B cell (primary cell): ENCODE data around the gene CLIC6. TPM values are rescaled to one million over a fixed set of nuclear protein-coding genes. Genes with fewer than 3 reads are reported as not detected.

Experiments
- ATAC-seq: fragments of 200-7000 bp; cut with Tn5 transposase; one replicate; pipeline ENCODE4 v1.10.0; 2021; ENCODE audit warnings: low read depth, mild to moderate bottlenecking, moderate number of reproducible peaks, moderate library complexity
- CTCF ChIA-PET: fragments of 350-600 bp; sonication (Branson Sonifier 250); formaldehyde crosslinking; loops from one replicate; lab custom pipeline; 2021; ENCODE audit warnings: antibody characterized with exemption, inconsistent platforms; lab: Charles Lee
- POLR2A ChIA-PET: fragments of 350-600 bp; sonication (Branson Sonifier 250); formaldehyde crosslinking; loops from one replicate; lab custom pipeline; 2021; ENCODE audit warnings: antibody characterized with exemption; lab: Charles Lee
- DNase-seq: peaks from one replicate; pipeline ENCODE4 v3.0.0; 2013
- H2AFZ ChIP-seq: 2 replicates; pipeline ENCODE4 v1.6.1; 2012; ENCODE audit warnings: mild to moderate bottlenecking, low read depth, low read length; ENCODE audit not compliant: insufficient read depth, poor library complexity, severe bottlenecking
- H3K27ac ChIP-seq, 2 donors: 1 replicate in 1 of 2; 2 replicates in 1 of 2; pipeline ENCODE4 v1.5.1; 2012 to 2013; ENCODE audit warnings: low read length in 2 of 2, mild to moderate bottlenecking in 2 of 2, moderate library complexity in 1 of 2
- H3K27me3 ChIP-seq, 4 experiments: fragments of 200-600 bp in 1 of 4; sonication (generic) in 1 of 4; replicated peaks in 1 of 4; 1 replicate in 2 of 4; 2 replicates in 2 of 4; pipeline versions ENCODE4 v1.6.1 to v1.7.0; 2013 to 2016; ENCODE audit warnings: low read length in 3 of 4, mild to moderate bottlenecking in 2 of 4, mixed read lengths in 1 of 4, moderate library complexity in 1 of 4; ENCODE audit not compliant: insufficient read depth in 4 of 4, control insufficient read depth in 3 of 4; ENCODE audit errors: control extremely low read depth in 1 of 4
- H3K36me3 ChIP-seq, 2 experiments: replicated peaks in 1 of 2; 1 replicate in 1 of 2; 2 replicates in 1 of 2; pipeline versions ENCODE4 v1.6.1 to v1.7.1; 2013; ENCODE audit warnings: low read length in 1 of 2; ENCODE audit not compliant: insufficient read depth in 2 of 2, control insufficient read depth in 1 of 2; ENCODE audit errors: control extremely low read depth in 1 of 2, extremely low read depth in 1 of 2
- H3K4me1 ChIP-seq, 2 donors: fragments of 200-600 bp in 1 of 2; sonication (generic) in 1 of 2; 1 replicate in 1 of 2; 2 replicates in 1 of 2; pipeline versions ENCODE4 v1.5.1 to v1.6.1; 2013 to 2017; ENCODE audit warnings: low read length in 2 of 2; ENCODE audit not compliant: control insufficient read depth in 2 of 2, insufficient read depth in 2 of 2
- H3K4me2 ChIP-seq: replicated peaks from 2 replicates; pipeline ENCODE3; 2012; ENCODE audit warnings: mild to moderate bottlenecking, low read depth, low read length; ENCODE audit not compliant: poor library complexity, severe bottlenecking
- H3K4me3 ChIP-seq, 5 experiments: fragments of 200-600 bp in 1 of 5; sonication (generic) in 1 of 5; 1 replicate in 3 of 5; 2 replicates in 2 of 5; pipeline versions ENCODE4 v1.5.1 to v1.7.0; 2011 to 2016; ENCODE audit warnings: low read length in 4 of 5, mild to moderate bottlenecking in 4 of 5, low read depth in 2 of 5, control low read depth in 1 of 5, moderate library complexity in 1 of 5; ENCODE audit not compliant: insufficient read depth in 1 of 5; ENCODE audit errors: control extremely low read depth in 1 of 5, extremely low read depth in 1 of 5
- H3K79me2 ChIP-seq: fragments of 200-600 bp; sonication (generic); one replicate; pipeline ENCODE4 v1.6.0; 2016; ENCODE audit warnings: low read length; ENCODE audit not compliant: control insufficient read depth, insufficient read depth
- H3K9ac ChIP-seq: fragments of 200-600 bp; sonication (generic); 2 replicates; pipeline ENCODE4 v1.6.1; 2017; ENCODE audit warnings: mild to moderate bottlenecking, low read length, moderate library complexity
- H3K9me3 ChIP-seq, 3 donors: one replicate each; pipeline versions ENCODE4 v1.6.1 to v1.7.1; 2013; ENCODE audit warnings: low read length in 2 of 3; ENCODE audit not compliant: control insufficient read depth in 2 of 3, insufficient read depth in 1 of 3; ENCODE audit errors: control extremely low read depth in 1 of 3
- H4K20me1 ChIP-seq: 2 replicates; pipeline ENCODE4 v1.6.0; 2012; ENCODE audit warnings: mild to moderate bottlenecking, low read length; ENCODE audit not compliant: insufficient read depth, control insufficient read depth, poor library complexity, severe bottlenecking
- H3K27ac Mint-ChIP-seq: one replicate; pipeline ENCODE4 v1.8.0; 2021; ENCODE audit warnings: mixed read lengths
- H3K27me3 Mint-ChIP-seq: one replicate; pipeline ENCODE4 v1.8.0; 2021; ENCODE audit warnings: mixed read lengths
- H3K4me1 Mint-ChIP-seq: one replicate; pipeline ENCODE4 v1.8.0; 2021; ENCODE audit warnings: mixed read lengths
- H3K4me3 Mint-ChIP-seq: one replicate; pipeline ENCODE4 v1.8.0; 2021; ENCODE audit warnings: mixed read lengths
- H3K9me3 Mint-ChIP-seq: one replicate; pipeline ENCODE4 v1.8.0; 2022; ENCODE audit warnings: mixed read lengths; ENCODE audit not compliant: insufficient read depth
- EZH2 ChIP-seq: IDR thresholded peaks from 2 replicates; pipeline ENCODE4 v1.6.1; 2012; ENCODE audit warnings: borderline replicate concordance, low read depth, mild to moderate bottlenecking, moderate library complexity, low read length; ENCODE audit not compliant: insufficient read depth, poor library complexity, severe bottlenecking
- WGBS: methylation state at CpG from one replicate; pipeline ENCODE4 v1.1.5; 2013; ENCODE audit warnings: missing lambda C conversion rate; ENCODE audit not compliant: insufficient coverage; 5-methylcytosine and 5-hydroxymethylcytosine counted together
- intact Hi-C: fragments of 100-400 bp; cut with micrococcal nuclease; formaldehyde crosslinking; loops from one replicate; pipeline ENCODE4 v1.10.0; 2022
- polyA plus RNA-seq: library from polyadenylated mRNA; depleted of rRNA; stranded (reverse); fragments of >200 nt; gene quantifications from 2 replicates; pipeline ENCODE4 v1.2.3, GENCODE V29; 2012
- total RNA-seq, 2 donors: library from RNA; stranded (reverse); fragments of 120-200 nt in 1 of 2; gene quantifications; 1 replicate in 1 of 2; 2 replicates in 1 of 2; pipeline versions ENCODE4 v1.2.3 to v1.2.4, GENCODE V29; 2013 to 2022
- TF ChIP-seq, protein P1 (sequence below): fragments of 200-600 bp; IDR thresholded peaks from one replicate; pipeline ENCODE4 v1.8.0; 2022; ENCODE audit warnings: antibody characterized with exemption, mild to moderate bottlenecking

Gene CLIC6
- total and polyA plus RNA-seq, 2 donors (not counting 1 experiment from before 2014, with no cell fraction given) = 0.01 to 0.07 TPM

DNA sequence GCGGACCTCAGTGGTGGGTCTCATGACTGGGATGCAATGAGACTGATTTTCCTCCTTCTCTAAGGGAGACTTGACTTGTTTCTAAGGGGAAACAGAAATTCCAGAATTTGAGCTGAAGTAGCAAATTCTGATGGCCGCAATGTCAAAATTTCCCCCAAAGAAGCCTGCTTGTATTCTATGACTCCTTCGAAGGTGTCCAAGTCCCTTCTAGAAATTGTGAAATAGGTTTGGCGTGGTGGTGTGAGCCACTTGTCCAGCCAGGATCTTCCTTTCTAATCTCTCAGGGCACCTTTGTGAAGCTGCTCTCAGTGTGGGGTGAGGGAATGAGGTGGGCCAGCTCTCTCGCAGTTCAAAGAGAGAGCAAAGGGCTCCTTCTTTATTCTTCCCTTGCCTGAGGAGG lies 19.9 kb downstream of the CLIC6 start:
- CTCF ChIA-PET = interaction anchor here (1.9 to 10.3 kb wide), 2 partner anchors 9 to 1151 kb away, joined by 6 to 169 read pairs; no protein-coding TSS in a partner anchor

DNA sequence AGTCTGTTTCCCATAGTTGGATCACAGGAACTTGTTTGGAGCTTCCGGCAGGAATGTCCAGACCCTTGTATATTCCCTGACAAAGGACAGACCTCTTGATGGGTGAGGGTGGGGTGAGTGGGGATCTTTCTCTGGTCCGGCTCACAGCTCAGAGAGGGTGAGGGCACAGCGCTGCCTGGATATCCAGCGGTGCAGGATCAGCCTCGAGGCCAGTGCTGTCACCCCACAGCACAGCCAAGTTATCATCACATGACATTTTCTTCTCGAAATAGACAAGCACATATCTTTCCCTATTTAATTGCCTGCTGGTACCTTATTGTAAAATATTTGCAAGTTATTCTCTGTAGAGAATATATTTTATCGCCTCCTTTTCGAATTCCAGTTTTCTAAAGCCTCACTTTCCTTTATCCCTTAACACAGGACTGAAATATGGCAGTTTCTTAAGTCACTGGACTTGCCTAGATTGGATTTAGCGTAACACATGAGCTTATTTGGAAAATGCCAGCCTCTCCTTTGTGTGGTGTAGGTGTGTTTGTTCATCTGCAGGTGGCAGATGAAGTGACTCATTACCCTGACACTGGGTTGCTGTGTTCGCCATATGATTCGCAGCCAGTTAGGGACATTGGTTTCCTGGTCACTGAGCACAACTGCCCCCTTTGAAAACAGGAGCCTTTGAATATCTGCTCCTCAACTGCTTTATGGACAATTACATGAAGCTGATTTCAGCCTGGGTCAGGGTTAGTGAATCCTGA lies 21.4 kb downstream of the CLIC6 start:
- Histone ChIP-seq H3K4me2 (no peak overlapping the region), H3K36me3 (no peaks in the 10 kb centered on the region), H4K20me1 (no peaks in the 10 kb centered on the region), H3K79me2 (no peaks in the 10 kb centered on the region), H3K9ac (no peak overlapping the region), H3K27me3 (peaks cover 0 to 9% (median 1%) of the 10 kb centered on the region in 4 experiments), H3K27ac (no peak overlapping the region), H2AFZ (no peak overlapping the region), H3K4me3 (no peak overlapping the region), H3K4me1 (no peaks in the 10 kb centered on the region), H3K9me3 (peaks cover 0 to 3% (median 0%) of the 10 kb centered on the region in 3 donors)
- WGBS = 86% methylated on average over 6 of the region's 11 CpGs
- H3K4me1 Mint-ChIP-seq = no peaks in the 10 kb centered on the region
- H3K9me3 Mint-ChIP-seq = no peaks in the 10 kb centered on the region
- CTCF ChIA-PET = interaction anchor here (0.6 to 10.3 kb wide), 5 partner anchors 17 to 1339 kb away, joined by 3 to 169 read pairs (median 4); no protein-coding TSS in a partner anchor
- TF ChIP-seq EZH2 = no peak
- TF ChIP-seq, protein P1, sequence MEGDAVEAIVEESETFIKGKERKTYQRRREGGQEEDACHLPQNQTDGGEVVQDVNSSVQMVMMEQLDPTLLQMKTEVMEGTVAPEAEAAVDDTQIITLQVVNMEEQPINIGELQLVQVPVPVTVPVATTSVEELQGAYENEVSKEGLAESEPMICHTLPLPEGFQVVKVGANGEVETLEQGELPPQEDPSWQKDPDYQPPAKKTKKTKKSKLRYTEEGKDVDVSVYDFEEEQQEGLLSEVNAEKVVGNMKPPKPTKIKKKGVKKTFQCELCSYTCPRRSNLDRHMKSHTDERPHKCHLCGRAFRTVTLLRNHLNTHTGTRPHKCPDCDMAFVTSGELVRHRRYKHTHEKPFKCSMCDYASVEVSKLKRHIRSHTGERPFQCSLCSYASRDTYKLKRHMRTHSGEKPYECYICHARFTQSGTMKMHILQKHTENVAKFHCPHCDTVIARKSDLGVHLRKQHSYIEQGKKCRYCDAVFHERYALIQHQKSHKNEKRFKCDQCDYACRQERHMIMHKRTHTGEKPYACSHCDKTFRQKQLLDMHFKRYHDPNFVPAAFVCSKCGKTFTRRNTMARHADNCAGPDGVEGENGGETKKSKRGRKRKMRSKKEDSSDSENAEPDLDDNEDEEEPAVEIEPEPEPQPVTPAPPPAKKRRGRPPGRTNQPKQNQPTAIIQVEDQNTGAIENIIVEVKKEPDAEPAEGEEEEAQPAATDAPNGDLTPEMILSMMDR = no peak
- ATAC-seq (no peak), DNase-seq (no peak)
- intact Hi-C loops = no loop called here
- no peak overlapping the region for H3K4me3 Mint-ChIP-seq
- POLR2A ChIA-PET = no interaction called here
- peaks cover 26% of the 10 kb centered on the region for H3K27me3 Mint-ChIP-seq
- H3K27ac Mint-ChIP-seq = no peak overlapping the region

More for the DNA sequence above, 19.9 kb downstream of the CLIC6 start:
- Histone ChIP-seq H3K9me3 (no peaks in the 10 kb centered on the region), H3K79me2 (no peaks in the 10 kb centered on the region), H2AFZ (no peak overlapping the region), H3K4me1 (no peaks in the 10 kb centered on the region), H3K27me3 (peaks cover 0 to 9% (median 1%) of the 10 kb centered on the region in 4 experiments), H3K4me2 (no peak overlapping the region), H3K36me3 (no peaks in the 10 kb centered on the region), H3K4me3 (no peak overlapping the region), H3K27ac (no peak overlapping the region), H4K20me1 (no peaks in the 10 kb centered on the region), H3K9ac (no peak overlapping the region)
- Mint-ChIP-seq H3K4me1 (no peaks in the 10 kb centered on the region), H3K27ac (no peak overlapping the region), H3K4me3 (no peak overlapping the region), H3K27me3 (peaks cover 26% of the 10 kb centered on the region), H3K9me3 (no peaks in the 10 kb centered on the region)
- TF ChIP-seq, protein P1 = no peak
- no peak for TF ChIP-seq EZH2
- WGBS = no CpG with 5 or more reads among the region's 5 CpGs
- intact Hi-C loops = no loop called here
- POLR2A ChIA-PET = no interaction called here
- ATAC-seq = no peak
- DNase-seq = no peak
